Right lobe of liver (tissue), 4 donors: ENCODE data around the gene PLIN5.

Source experiments
- CTCF ChIP-seq, 4 donors: fragments of 200-600 bp in 3 of 4; fragments of 450-650 bp in 1 of 4; IDR thresholded peaks; one replicate each; pipeline versions ENCODE4 v1.5.1 to v1.8.0; 2016 to 2022; ENCODE audit warnings: antibody characterized with exemption in 4 of 4, mild to moderate bottlenecking in 2 of 4
- POLR2A ChIP-seq: fragments of 450-650 bp; IDR thresholded peaks from one replicate; pipeline ENCODE4 v1.6.1; 2017; ENCODE audit warnings: antibody characterized with exemption, mild to moderate bottlenecking
- donor health status: DM: no; HTN: no; CAD: no.
- donor health status: DM: no; HTN: no; CAD: no.
- donor health status: DM: no; HTN: yes; CAD: no.

DNA sequence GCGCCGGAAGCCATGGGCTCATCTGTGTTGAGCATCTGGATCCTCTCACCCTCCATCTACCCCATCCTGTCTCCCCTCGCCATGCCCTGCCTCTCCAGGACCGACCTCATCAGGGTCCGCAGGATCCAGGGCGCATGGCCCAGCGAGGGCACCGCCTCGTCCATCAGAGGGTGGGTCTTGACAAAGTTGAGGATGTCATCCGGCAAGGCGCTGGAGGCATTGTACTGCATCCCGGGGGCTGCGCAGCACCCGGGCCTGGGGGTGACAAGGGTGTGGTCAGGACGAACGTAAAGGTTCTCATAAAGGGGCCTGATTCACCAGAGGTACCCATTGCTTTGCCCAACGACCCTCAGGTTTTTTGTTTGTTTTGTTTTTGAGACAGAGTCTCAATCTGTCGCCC lies 15.0 kb upstream of the PLIN5 start:
- TF ChIP-seq CTCF (IDR thresholded peaks at IDR 0.05) (no peak), POLR2A (no peak)
